H9 (cell line): ENCODE results near the gene GAS6. TPM values are rescaled to one million over a fixed set of nuclear protein-coding genes. Genes with fewer than 3 reads are reported as not detected.

Experiments
- DNase-seq: peaks from one replicate; pipeline ENCODE4 v3.0.0-alpha.2; 2017
- H2AFZ ChIP-seq: one replicate; pipeline ENCODE4 v1.6.1; 2013; ENCODE audit warnings: mild to moderate bottlenecking, low read length, control low read depth, moderate library complexity
- H2AK5ac ChIP-seq: 2 replicates; pipeline ENCODE4 v1.6.1; 2013; ENCODE audit warnings: low read length, control low read depth, mixed read lengths; ENCODE audit not compliant: insufficient read length
- H2BK120ac ChIP-seq: one replicate; pipeline ENCODE4 v1.6.1; 2013; ENCODE audit warnings: low read depth, mild to moderate bottlenecking, low read length, control low read depth, inconsistent platforms; ENCODE audit not compliant: poor library complexity, severe bottlenecking
- H2BK12ac ChIP-seq: 2 replicates; pipeline ENCODE4 v1.6.1; 2013; ENCODE audit warnings: low read length, control low read depth, mixed read lengths, low read depth; ENCODE audit not compliant: insufficient read length
- H2BK15ac ChIP-seq: 2 replicates; pipeline ENCODE4 v1.6.1; 2013; ENCODE audit warnings: low read depth, low read length, control low read depth
- H2BK20ac ChIP-seq: one replicate; pipeline ENCODE4 v1.6.1; 2013; ENCODE audit warnings: low read depth, mild to moderate bottlenecking, low read length, control low read depth, inconsistent platforms; ENCODE audit not compliant: poor library complexity, severe bottlenecking
- H2BK5ac ChIP-seq: 2 replicates; pipeline ENCODE4 v1.6.1; 2013; ENCODE audit warnings: low read length, control low read depth, mixed read lengths; ENCODE audit not compliant: insufficient read length
- H3K14ac ChIP-seq: 2 replicates; pipeline ENCODE4 v1.6.1; 2013; ENCODE audit warnings: low read length, control low read depth; ENCODE audit not compliant: insufficient read depth
- H3K18ac ChIP-seq: 2 replicates; pipeline ENCODE4 v1.6.1; 2013; ENCODE audit warnings: low read depth, mild to moderate bottlenecking, mixed read lengths, low read length, control low read depth; ENCODE audit not compliant: insufficient read length
- H3K23ac ChIP-seq: 2 replicates; pipeline ENCODE4 v1.6.1; 2013; ENCODE audit warnings: low read length, control low read depth, mixed read lengths, low read depth; ENCODE audit not compliant: insufficient read length
- H3K23me2 ChIP-seq: 2 replicates; pipeline ENCODE4 v1.6.1; 2013; ENCODE audit warnings: low read depth, mild to moderate bottlenecking, mixed read lengths, low read length, control low read depth; ENCODE audit not compliant: insufficient read length, poor library complexity, severe bottlenecking
- H3K27ac ChIP-seq: 2 replicates; pipeline ENCODE4 v1.5.1; 2013; ENCODE audit warnings: low read length, control low read depth, mixed read lengths, low read depth; ENCODE audit not compliant: insufficient read length
- H3K27me3 ChIP-seq: 2 replicates; pipeline ENCODE4 v1.6.1; 2013; ENCODE audit warnings: low read length, control low read depth, inconsistent platforms; ENCODE audit not compliant: insufficient read depth
- H3K4ac ChIP-seq: 2 replicates; pipeline ENCODE4 v1.6.1; 2013; ENCODE audit warnings: low read depth, mild to moderate bottlenecking, control low read depth, inconsistent platforms, low read length, moderate library complexity
- H3K4me1 ChIP-seq: 2 replicates; pipeline ENCODE4 v1.6.1; 2013; ENCODE audit warnings: low read length, control low read depth, inconsistent platforms; ENCODE audit not compliant: insufficient read depth
- H3K4me2 ChIP-seq: 2 replicates; pipeline ENCODE4 v1.6.1; 2013; ENCODE audit warnings: low read length, control low read depth, mixed read lengths; ENCODE audit not compliant: insufficient read length, insufficient read depth
- H3K56ac ChIP-seq: 2 replicates; pipeline ENCODE4 v1.6.1; 2013; ENCODE audit warnings: low read depth, mild to moderate bottlenecking, mixed read lengths, low read length, control low read depth; ENCODE audit not compliant: insufficient read length
- H3K79me1 ChIP-seq: 2 replicates; pipeline ENCODE4 v1.6.1; 2013; ENCODE audit warnings: low read depth, mild to moderate bottlenecking, moderate library complexity, low read length, control low read depth, inconsistent platforms; ENCODE audit not compliant: insufficient read depth, poor library complexity, severe bottlenecking
- H3K79me2 ChIP-seq: 2 replicates; pipeline ENCODE4 v1.6.1; 2013; ENCODE audit warnings: low read length, control low read depth, inconsistent platforms; ENCODE audit not compliant: insufficient read depth
- H3K9ac ChIP-seq: 2 replicates; pipeline ENCODE4 v1.6.1; 2013; ENCODE audit warnings: low read length, control low read depth, mixed read lengths; ENCODE audit not compliant: insufficient read length; ENCODE audit errors: extremely low read depth
- H3K9me3 ChIP-seq: one replicate; pipeline ENCODE4 v1.6.1; 2013; ENCODE audit warnings: low read depth, low read length, inconsistent platforms; ENCODE audit not compliant: control insufficient read depth
- H3T11ph ChIP-seq: one replicate; pipeline ENCODE4 v1.6.1; 2013; ENCODE audit warnings: mild to moderate bottlenecking, low read length, control low read depth, inconsistent platforms
- H4K20me1 ChIP-seq: one replicate; pipeline ENCODE4 v1.6.1; 2013; ENCODE audit not compliant: control insufficient read depth, insufficient read length, insufficient read depth
- H4K5ac ChIP-seq: 2 replicates; pipeline ENCODE4 v1.6.1; 2013; ENCODE audit warnings: low read depth, mild to moderate bottlenecking, mixed read lengths, low read length, control low read depth; ENCODE audit not compliant: insufficient read length
- H4K8ac ChIP-seq: replicated peaks from 2 replicates; pipeline ENCODE4 v1.6.1; 2013; ENCODE audit warnings: low read length, control low read depth, mixed read lengths, low read depth; ENCODE audit not compliant: insufficient read length
- H4K91ac ChIP-seq: 2 replicates; pipeline ENCODE4 v1.6.1; 2013; ENCODE audit warnings: low read depth, mild to moderate bottlenecking, moderate library complexity, mixed read lengths, low read length, control low read depth; ENCODE audit not compliant: insufficient read length
- H3K27ac Mint-ChIP-seq, 3 experiments: 2 replicates in 2 of 3; 3 replicates in 1 of 3; pipeline ENCODE4 v1.8.0; 2020 to 2021; ENCODE audit warnings: mixed read lengths in 3 of 3, mild to moderate bottlenecking in 1 of 3, moderate library complexity in 1 of 3
- H3K27me3 Mint-ChIP-seq: 2 replicates; pipeline ENCODE4 v1.8.0; 2021; ENCODE audit warnings: low read depth, mild to moderate bottlenecking, moderate library complexity, mixed read lengths
- H3K36me3 Mint-ChIP-seq, 3 experiments: 2 replicates in 2 of 3; 3 replicates in 1 of 3; pipeline ENCODE4 v1.8.0; 2020 to 2021; ENCODE audit warnings: low read depth in 3 of 3, mixed read lengths in 3 of 3; ENCODE audit not compliant: insufficient read depth in 1 of 3
- H3K4me1 Mint-ChIP-seq, 2 experiments: 2 replicates each; pipeline ENCODE4 v1.8.0; 2020; ENCODE audit warnings: mixed read lengths in 2 of 2
- H3K4me3 Mint-ChIP-seq, 2 experiments: 2 replicates in 1 of 2; 3 replicates in 1 of 2; pipeline ENCODE4 v1.8.0; 2020 to 2021; ENCODE audit warnings: mild to moderate bottlenecking in 2 of 2, mixed read lengths in 2 of 2, moderate library complexity in 1 of 2
- H3K9me3 Mint-ChIP-seq, 2 experiments: 2 replicates in 1 of 2; 3 replicates in 1 of 2; pipeline ENCODE4 v1.8.0; 2020; ENCODE audit warnings: mild to moderate bottlenecking in 2 of 2, mixed read lengths in 2 of 2, moderate library complexity in 1 of 2
- CTCF ChIP-seq: fragments of 200-600 bp; sonication (generic); conservative IDR thresholded peaks from 3 replicates; pipeline ENCODE4 v1.8.0; 2021; ENCODE audit warnings: antibody characterized with exemption, mild to moderate bottlenecking
- WGBS: extraction: QIAGEN DNeasy Blood & Tissue Kit; methylation state at CpG from one replicate; pipeline ENCODE4 v1.1.7; 2013; ENCODE audit warnings: missing lambda C conversion rate, low lambda C conversion rate, mixed read lengths; ENCODE audit not compliant: insufficient read length; ENCODE audit errors: extremely low coverage; 5-methylcytosine and 5-hydroxymethylcytosine counted together
- total RNA-seq: library from RNA; stranded (reverse); gene quantifications from 2 replicates; pipeline ENCODE4 v1.2.1, GENCODE V29; 2021

Gene GAS6
- total RNA-seq, 1 experiment from 2014 or later = 20.5 TPM

GRCh38 chr13:113877149-113877990 lies 13.5 kb upstream of the GAS6 start:
- no peak for DNase-seq
- H3K23me2 ChIP-seq = no peaks in the 10 kb centered on the region
- H3K27me3 ChIP-seq = no peaks in the 10 kb centered on the region
- no CpG with 5 or more reads among the region's 21 CpGs for WGBS
- peak overlapping the region; percentile 43; the same call in 1 of the 2 replicates for H3K14ac ChIP-seq
- no peak overlapping the region for H3K27ac Mint-ChIP-seq
- H3K27me3 Mint-ChIP-seq = peaks cover 6% of the 10 kb centered on the region
- H4K8ac ChIP-seq = no peak overlapping the region
- no peaks in the 10 kb centered on the region for H3K79me2 ChIP-seq
- H3K79me1 ChIP-seq = no peaks in the 10 kb centered on the region
- H3K9ac ChIP-seq = no peak overlapping the region
- no peak overlapping the region for H3K4me3 Mint-ChIP-seq
- H2BK15ac ChIP-seq = no peak overlapping the region
- H3K18ac ChIP-seq = no peak overlapping the region
- no peak overlapping the region for H2AFZ ChIP-seq
- no peak overlapping the region for H3K4ac ChIP-seq
- no peak overlapping the region for H4K5ac ChIP-seq
- H3K4me1 Mint-ChIP-seq = peaks cover 8 to 15% of the 10 kb centered on the region in 2 experiments
- no peaks in the 10 kb centered on the region for H3K9me3 ChIP-seq
- no peak overlapping the region for H3K4me2 ChIP-seq
- H4K91ac ChIP-seq = no peak overlapping the region
- no peaks in the 10 kb centered on the region for H3K4me1 ChIP-seq
- no peak overlapping the region for H2AK5ac ChIP-seq
- H2BK12ac ChIP-seq = no peak overlapping the region
- H4K20me1 ChIP-seq = no peaks in the 10 kb centered on the region
- no peak overlapping the region for H3K23ac ChIP-seq
- no peak overlapping the region for H2BK120ac ChIP-seq
- no peak for TF ChIP-seq CTCF
- H3K9me3 Mint-ChIP-seq = no peaks in the 10 kb centered on the region
- H2BK20ac ChIP-seq = no peak overlapping the region
- H3K36me3 Mint-ChIP-seq = no peaks in the 10 kb centered on the region
- no peak overlapping the region for H3K56ac ChIP-seq
- H3K27ac ChIP-seq = no peak overlapping the region
- no peak overlapping the region for H3T11ph ChIP-seq
- no peak overlapping the region for H2BK5ac ChIP-seq
